Heart right ventricle (tissue), 16 donors: ENCODE measurements around the gene USP40. TPM values are rescaled to one million over a fixed set of nuclear protein-coding genes. Genes with fewer than 3 reads are reported as not detected.

ENCODE experiments used
- ATAC-seq, 8 donors: fragments of 200-7000 bp; cut with Tn5 transposase; one replicate each; pipeline ENCODE4 v1.9.1; 2020; ENCODE audit warnings: mild to moderate bottlenecking in 8 of 8, moderate library complexity in 8 of 8, moderate number of reproducible peaks in 1 of 8
- DNase-seq, 2 donors: peaks; one replicate each; pipeline ENCODE4 v3.0.0-alpha.2; 2020
- H3K27ac ChIP-seq, 10 donors: fragments of 200-600 bp; sonication (generic) in 2 of 10; one replicate each; pipeline versions ENCODE4 v1.5.0 to v1.8.0; 2020 to 2022; ENCODE audit warnings: mild to moderate bottlenecking in 3 of 10
- H3K27me3 ChIP-seq, 7 donors: fragments of 200-600 bp; one replicate each; pipeline ENCODE4 v1.8.0; 2021 to 2022; ENCODE audit warnings: mild to moderate bottlenecking in 2 of 7
- H3K36me3 ChIP-seq, 9 donors: fragments of 200-600 bp; sonication (generic) in 1 of 9; one replicate each; pipeline versions ENCODE4 v1.5.0 to v1.8.0; 2020 to 2022; ENCODE audit warnings: mild to moderate bottlenecking in 2 of 9
- H3K4me1 ChIP-seq, 9 donors: fragments of 200-600 bp; sonication (generic) in 1 of 9; one replicate each; pipeline versions ENCODE4 v1.5.0 to v1.8.0; 2020 to 2022; ENCODE audit warnings: mild to moderate bottlenecking in 4 of 9
- H3K4me3 ChIP-seq, 10 donors: fragments of 200-600 bp; sonication (generic) in 2 of 10; one replicate each; pipeline versions ENCODE4 v1.5.0 to v1.8.0; 2020 to 2022; ENCODE audit warnings: mild to moderate bottlenecking in 7 of 10, moderate library complexity in 2 of 10
- H3K9me3 ChIP-seq, 11 donors: fragments of 200-600 bp in 10 of 11; sonication (generic) in 2 of 11; one replicate each; pipeline versions ENCODE4 v1.5.0 to v1.8.0; 2013 to 2022; ENCODE audit warnings: mild to moderate bottlenecking in 2 of 11, control low read depth in 1 of 11, moderate library complexity in 1 of 11
- CTCF ChIP-seq, 9 donors: fragments of 200-600 bp; sonication (generic) in 2 of 9; IDR thresholded peaks; one replicate each; pipeline versions ENCODE4 v1.5.0 to v1.8.0; 2021 to 2022; ENCODE audit warnings: antibody characterized with exemption in 9 of 9, mild to moderate bottlenecking in 5 of 9, moderate library complexity in 1 of 9
- WGBS, 2 donors: extraction: QIAGEN DNeasy Blood & Tissue Kit; methylation state at CpG; one replicate each; pipeline ENCODE4 v1.1.7; 2013; ENCODE audit warnings: inconsistent platforms in 1 of 2; 5-methylcytosine and 5-hydroxymethylcytosine counted together
- intact Hi-C, 10 donors: fragments of 100-400 bp; cut with DNase I; formaldehyde crosslinking; loops; one replicate each; pipeline versions ENCODE4 v1.11.1 to v1.14.2; 2022
- polyA plus RNA-seq, 2 donors: library from polyadenylated mRNA; stranded (reverse); fragments of 200-250 nt; gene quantifications; one replicate each; pipeline ENCODE4 v1.2.3, GENCODE V29; 2013
- total RNA-seq, 10 donors: library from RNA; stranded (reverse); fragmentation: NEBNext Ultra II Directional in 3 of 10; extraction: Animal tissue kit (Norgen Biotek cat#: 25700) in 3 of 10; gene quantifications; one replicate each; pipeline versions ENCODE4 v1.2.1 to v1.2.4, GENCODE V29; 2021 to 2023
- donor health status: Arrhythmogenic right ventricular cardiomyopathy.
- donor health status: ischemic (EF 13 %, LVEDD 7.1; RV severe dilation, severe dysfunction).
- donor health status: healthy with polysubstance abuse.
- donor health status: DM: no; HTN: yes; CAD: no.
- donor health status: DM: no; HTN: no; CAD: no.
- donor health status: ischemic (EF 25% LVEDD 6.9; RV normal size, moderate dysfunction).
- donor health status: ischemic (EF 25% LVEDD 5.7; RV mildly dilated, moderate dysfunction).
- donor health status: healthy.
- donor health status: DM: yes; HTN: yes; CAD: no.
- donor health status: Ischemic cardiomyopathy.
- donor health status: ischemic (EF 35%, LVEDD 5.7; RV mildly dilated, moderate dysfunction).
- donor health status: nonischemic (EF 11% LVEDD 7.7; RV severe dilation, severe dysfunction).
- donor health status: DM: yes; HTN: yes; CAD: no.
- donor health status: PGD.
- donor health status: ischemic (EF 29% LVEDD 5.4; RV normal size, mild dysfunction).
- donor health status: nonischemic (EF 23%, LVEDD 6.1; RV moderate dilation, normal function).

Gene USP40
- total and polyA plus RNA-seq, 12 donors = 9.1 to 32.8 (median 16.1) TPM

GRCh38 chr2:233603520-233603919, 36.9 kb upstream of the USP40 start:
- TF ChIP-seq CTCF (IDR thresholded peaks at IDR 0.05) = no peak
- WGBS, 2 donors = 70 to 73% methylated on average over 4 of the region's 4 CpGs
- H3K4me1 ChIP-seq = no peaks in the 10 kb centered on the region
- no peak overlapping the region for H3K4me3 ChIP-seq
- peaks cover 0 to 21% (median 12%) of the 10 kb centered on the region in 7 donors for H3K27me3 ChIP-seq
- H3K27ac ChIP-seq = no peak overlapping the region
- no peaks in the 10 kb centered on the region for H3K9me3 ChIP-seq
- intact Hi-C loops = no loop called here
- ATAC-seq = no peak
- no peak for DNase-seq
- no peaks in the 10 kb centered on the region for H3K36me3 ChIP-seq

- H3K4me3 ChIP-seq = no peak overlapping the region
- H3K9me3 ChIP-seq = no peaks in the 10 kb centered on the region
- ATAC-seq (no peak), DNase-seq (no peak)
- no peak overlapping the region for H3K27ac ChIP-seq
- intact Hi-C loops = no loop called here
- peaks cover 0 to 21% (median 12%) of the 10 kb centered on the region in 7 donors for H3K27me3 ChIP-seq
- 79 to 95% methylated on average over 1 of the region's 1 CpG for WGBS, 2 donors
- no peak for TF ChIP-seq CTCF (IDR thresholded peaks at IDR 0.05)
- H3K4me1 ChIP-seq = no peaks in the 10 kb centered on the region
- no peaks in the 10 kb centered on the region for H3K36me3 ChIP-seq
Observed at GRCh38 chr2:233602076-233602475, 35.5 kb upstream of the USP40 start.

- Histone ChIP-seq H3K9me3 (no peaks in the 10 kb centered on the region), H3K4me3 (no peak overlapping the region), H3K36me3 (no peaks in the 10 kb centered on the region), H3K27me3 (peaks cover 0 to 17% (median 12%) of the 10 kb centered on the region in 7 donors), H3K4me1 (no peaks in the 10 kb centered on the region), H3K27ac (no peak overlapping the region)
- intact Hi-C loops = no loop called here
- no peak for ATAC-seq
- no peak for DNase-seq
- 65 to 78% methylated on average over 2 of the region's 2 CpGs for WGBS, 2 donors
- TF ChIP-seq CTCF (IDR thresholded peaks at IDR 0.05) = no peak
Observed at GRCh38 chr2:233600386-233600785, 33.8 kb upstream of the USP40 start.

- Histone ChIP-seq H3K27ac (no peak overlapping the region), H3K4me1 (no peaks in the 10 kb centered on the region), H3K36me3 (no peaks in the 10 kb centered on the region), H3K27me3 (peaks cover 0 to 16% (median 12%) of the 10 kb centered on the region in 7 donors), H3K4me3 (no peak overlapping the region), H3K9me3 (no peaks in the 10 kb centered on the region)
- 76 to 80% methylated on average over 3 of the region's 3 CpGs for WGBS, 2 donors
- DNase-seq (no peak), ATAC-seq (no peak)
- no peak for TF ChIP-seq CTCF (IDR thresholded peaks at IDR 0.05)
- intact Hi-C loops = no loop called here
Observed at GRCh38 chr2:233598952-233599351, 32.4 kb upstream of the USP40 start.
